ENCODE measurements around the gene ARCN1.

DNA sequence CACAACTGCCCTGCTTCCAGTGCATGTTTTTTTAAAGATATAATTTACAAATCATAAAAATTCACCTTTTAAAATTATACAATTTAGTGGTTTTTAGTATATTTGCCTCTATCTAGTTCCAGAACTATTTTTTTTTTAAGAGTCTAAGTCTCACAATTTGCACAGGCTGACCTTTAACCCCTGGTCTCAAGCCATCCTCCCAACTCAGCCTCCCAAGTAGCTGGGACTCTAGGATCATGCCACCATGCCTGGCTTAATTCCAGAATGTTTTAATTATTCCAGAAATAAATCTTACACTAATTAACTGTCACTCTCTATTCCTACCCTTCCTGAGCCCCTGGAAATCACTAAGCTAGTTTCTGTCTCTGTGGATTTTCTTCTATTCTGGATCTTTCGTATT is 1.4 kb upstream of the ARCN1 start:
- TF ChIP-seq, protein P1, sequence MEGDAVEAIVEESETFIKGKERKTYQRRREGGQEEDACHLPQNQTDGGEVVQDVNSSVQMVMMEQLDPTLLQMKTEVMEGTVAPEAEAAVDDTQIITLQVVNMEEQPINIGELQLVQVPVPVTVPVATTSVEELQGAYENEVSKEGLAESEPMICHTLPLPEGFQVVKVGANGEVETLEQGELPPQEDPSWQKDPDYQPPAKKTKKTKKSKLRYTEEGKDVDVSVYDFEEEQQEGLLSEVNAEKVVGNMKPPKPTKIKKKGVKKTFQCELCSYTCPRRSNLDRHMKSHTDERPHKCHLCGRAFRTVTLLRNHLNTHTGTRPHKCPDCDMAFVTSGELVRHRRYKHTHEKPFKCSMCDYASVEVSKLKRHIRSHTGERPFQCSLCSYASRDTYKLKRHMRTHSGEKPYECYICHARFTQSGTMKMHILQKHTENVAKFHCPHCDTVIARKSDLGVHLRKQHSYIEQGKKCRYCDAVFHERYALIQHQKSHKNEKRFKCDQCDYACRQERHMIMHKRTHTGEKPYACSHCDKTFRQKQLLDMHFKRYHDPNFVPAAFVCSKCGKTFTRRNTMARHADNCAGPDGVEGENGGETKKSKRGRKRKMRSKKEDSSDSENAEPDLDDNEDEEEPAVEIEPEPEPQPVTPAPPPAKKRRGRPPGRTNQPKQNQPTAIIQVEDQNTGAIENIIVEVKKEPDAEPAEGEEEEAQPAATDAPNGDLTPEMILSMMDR (IDR thresholded peaks at IDR 0.05 in 8 of 11, conservative IDR thresholded peaks at IDR 0.05 in 3 of 11): no peak
- no peak for TF ChIP-seq POLR2A (IDR thresholded peaks at IDR 0.05)

All from spleen (tissue), 7 donors.